Measurements from ENCODE around the gene MPPED1.

DNA sequence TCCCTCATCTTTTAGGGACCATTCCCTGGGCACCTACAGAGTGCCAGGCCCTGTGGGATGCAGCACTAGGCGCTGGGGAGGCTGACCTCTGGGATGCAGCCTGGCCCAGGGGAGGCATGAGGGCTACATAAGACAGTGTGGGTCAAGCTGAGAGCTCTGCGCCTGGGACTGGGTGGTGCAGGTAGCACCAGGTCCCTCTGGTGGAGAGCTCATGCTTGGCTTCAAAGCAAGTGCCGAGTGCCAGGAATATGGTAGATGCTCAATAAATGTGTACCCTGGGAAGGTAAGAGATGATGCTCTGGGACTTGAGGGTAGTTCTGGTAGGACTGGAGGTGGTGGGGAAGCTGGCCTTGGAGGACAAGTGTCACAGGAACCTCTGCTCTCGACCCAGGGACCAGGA, 2.0 kb upstream of the MPPED1 start:
- TF ChIP-seq, protein P1, sequence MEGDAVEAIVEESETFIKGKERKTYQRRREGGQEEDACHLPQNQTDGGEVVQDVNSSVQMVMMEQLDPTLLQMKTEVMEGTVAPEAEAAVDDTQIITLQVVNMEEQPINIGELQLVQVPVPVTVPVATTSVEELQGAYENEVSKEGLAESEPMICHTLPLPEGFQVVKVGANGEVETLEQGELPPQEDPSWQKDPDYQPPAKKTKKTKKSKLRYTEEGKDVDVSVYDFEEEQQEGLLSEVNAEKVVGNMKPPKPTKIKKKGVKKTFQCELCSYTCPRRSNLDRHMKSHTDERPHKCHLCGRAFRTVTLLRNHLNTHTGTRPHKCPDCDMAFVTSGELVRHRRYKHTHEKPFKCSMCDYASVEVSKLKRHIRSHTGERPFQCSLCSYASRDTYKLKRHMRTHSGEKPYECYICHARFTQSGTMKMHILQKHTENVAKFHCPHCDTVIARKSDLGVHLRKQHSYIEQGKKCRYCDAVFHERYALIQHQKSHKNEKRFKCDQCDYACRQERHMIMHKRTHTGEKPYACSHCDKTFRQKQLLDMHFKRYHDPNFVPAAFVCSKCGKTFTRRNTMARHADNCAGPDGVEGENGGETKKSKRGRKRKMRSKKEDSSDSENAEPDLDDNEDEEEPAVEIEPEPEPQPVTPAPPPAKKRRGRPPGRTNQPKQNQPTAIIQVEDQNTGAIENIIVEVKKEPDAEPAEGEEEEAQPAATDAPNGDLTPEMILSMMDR (IDR thresholded peaks at IDR 0.05) = no peak
- TF ChIP-seq POLR2A (IDR thresholded peaks at IDR 0.05) = no peak
- TF ChIP-seq POLR2AphosphoS5 (IDR thresholded peaks at IDR 0.05) = no peak
- TF ChIP-seq EP300 (IDR thresholded peaks at IDR 0.05) = no peak

Measured in upper lobe of left lung (tissue), 4 donors.